CD4-positive, alpha-beta T cell treated with Interleukin-10 for 1 hour (primary cell): Measurements from ENCODE around the gene BANF1.
A peak's percentile ranks its signal among the peaks of the same experiment; 100 is the strongest.
"Not testable (repeated sequence)": the region's sequence is repeated elsewhere in the genome, so short reads cannot be mapped to it uniquely, and the experiment has no call there.

ENCODE experiments used
- DNase-seq: peaks from one replicate; pipeline ENCODE4 v3.0.0-alpha.2; 2020

Gene BANF1

GRCh38 chr11:65978391-65979238 lies 23.7 kb upstream of the BANF1 start:
- no peak for DNase-seq

- no peak for DNase-seq
These were observed 23.0 kb upstream of the BANF1 start for GRCh38 chr11:65979261-65979759.

- DNase-seq = no peak
These were observed 21.1 kb upstream of the BANF1 start for GRCh38 chr11:65981101-65981740.

- no peak for DNase-seq
These were observed 20.1 kb upstream of the BANF1 start for GRCh38 chr11:65981972-65982823.

GRCh38 chr11:65982824-65983588 lies 19.3 kb upstream of the BANF1 start:
- no peak for DNase-seq

GRCh38 chr11:65983589-65983987 lies 18.7 kb upstream of the BANF1 start:
- no peak for DNase-seq

GRCh38 chr11:65987336-65987735 lies 15.0 kb upstream of the BANF1 start:
- DNase-seq = no peak

- DNase-seq = peak; percentile 96
These were observed 13.3 kb upstream of the BANF1 start for GRCh38 chr11:65988791-65989592.

GRCh38 chr11:65992056-65992455 lies 10.2 kb upstream of the BANF1 start:
- no peak for DNase-seq

GRCh38 chr11:65997286-65997685 lies 5.0 kb upstream of the BANF1 start:
- DNase-seq = no peak

- DNase-seq = no peak
These were observed 434 bp downstream of the BANF1 start for GRCh38 chr11:66002648-66003225.

GRCh38 chr11:66003291-66003690 lies 988 bp downstream of the BANF1 start:
- no peak for DNase-seq

- DNase-seq = no peak
These were observed 1.9 kb downstream of the BANF1 start for GRCh38 chr11:66004186-66004585.

- no peak for DNase-seq
These were observed 4.0 kb downstream of the BANF1 start for GRCh38 chr11:66006134-66006890.

- DNase-seq = no peak
These were observed 4.5 kb downstream of the BANF1 start for GRCh38 chr11:66006891-66007176.

- DNase-seq = no peak
These were observed 4.9 kb downstream of the BANF1 start for GRCh38 chr11:66007201-66007634.

GRCh38 chr11:66008095-66008467 lies 5.8 kb downstream of the BANF1 start:
- no peak for DNase-seq

GRCh38 chr11:66008468-66009101 lies 6.3 kb downstream of the BANF1 start:
- no peak for DNase-seq

- DNase-seq = not testable (repeated sequence)
These were observed 7.7 kb downstream of the BANF1 start for GRCh38 chr11:66010036-66010435.

- no peak for DNase-seq
These were observed 9.0 kb downstream of the BANF1 start for GRCh38 chr11:66011239-66011784.
